Neural progenitor cell (in vitro differentiated cells): ENCODE data around the gene UBE2Q1. TPM values are rescaled to one million over a fixed set of nuclear protein-coding genes. Genes with fewer than 3 reads are reported as not detected.

Experiments
- DNase-seq: peaks from one replicate; pipeline ENCODE4 v3.0.0-alpha.2; 2016; ENCODE audit warnings: low spot score
- H2AFZ ChIP-seq: fragments of 200-600 bp; sonication (generic); replicated peaks from 2 replicates; pipeline ENCODE4 v1.6.1; 2016; ENCODE audit warnings: antibody characterized with exemption
- H3F3A ChIP-seq: fragments of 200-600 bp; sonication (generic); 2 replicates; pipeline ENCODE4 v1.6.1; 2016; ENCODE audit warnings: antibody characterized with exemption, low read depth
- H3K27ac ChIP-seq: fragments of 200-600 bp; sonication (generic); 2 replicates; pipeline ENCODE4 v1.5.1; 2016; ENCODE audit warnings: mild to moderate bottlenecking
- H3K27me3 ChIP-seq: fragments of 200-600 bp; sonication (generic); 2 replicates; pipeline ENCODE4 v1.6.1; 2016; ENCODE audit warnings: mild to moderate bottlenecking, moderate library complexity
- H3K36me3 ChIP-seq: fragments of 200-600 bp; sonication (generic); 2 replicates; pipeline ENCODE4 v1.5.1; 2016
- H3K4me1 ChIP-seq: fragments of 200-600 bp; sonication (generic); 2 replicates; pipeline ENCODE4 v1.6.1; 2016; ENCODE audit warnings: mixed run types
- H3K4me2 ChIP-seq: fragments of 200-600 bp; sonication (generic); 2 replicates; pipeline ENCODE4 v1.6.1; 2016
- H3K4me3 ChIP-seq: fragments of 200-600 bp; sonication (generic); 2 replicates; pipeline ENCODE4 v1.5.1; 2016
- H3K79me2 ChIP-seq: fragments of 200-600 bp; sonication (generic); 2 replicates; pipeline ENCODE4 v1.6.1; 2016; ENCODE audit warnings: low read depth
- H3K9ac ChIP-seq: fragments of 200-600 bp; sonication (generic); 2 replicates; pipeline ENCODE4 v1.6.1; 2016
- H3K9me3 ChIP-seq: fragments of 200-600 bp; sonication (generic); 2 replicates; pipeline ENCODE4 v1.5.1; 2016; ENCODE audit warnings: low read depth
- H4K20me1 ChIP-seq: fragments of 200-600 bp; sonication (generic); 2 replicates; pipeline ENCODE4 v1.6.1; 2016; ENCODE audit warnings: low read depth
- H3K27ac Mint-ChIP-seq: 3 replicates; pipeline ENCODE4 v1.8.0; 2021; ENCODE audit warnings: mixed read lengths
- H3K27me3 Mint-ChIP-seq: 2 replicates; pipeline ENCODE4 v1.8.0; 2022; ENCODE audit warnings: low read depth, mild to moderate bottlenecking, inconsistent platforms, moderate library complexity, mixed read lengths; ENCODE audit not compliant: insufficient read depth
- H3K36me3 Mint-ChIP-seq: 3 replicates; pipeline ENCODE4 v1.8.0; 2021; ENCODE audit warnings: mixed read lengths
- H3K4me1 Mint-ChIP-seq: 3 replicates; pipeline ENCODE4 v1.8.0; 2021; ENCODE audit warnings: mixed read lengths
- H3K4me3 Mint-ChIP-seq: 3 replicates; pipeline ENCODE4 v1.8.0; 2021; ENCODE audit warnings: mild to moderate bottlenecking, moderate library complexity, mixed read lengths
- H3K9me3 Mint-ChIP-seq: 3 replicates; pipeline ENCODE4 v1.8.0; 2020; ENCODE audit warnings: mixed read lengths
- EZH2 ChIP-seq: fragments of 200-600 bp; sonication (generic); IDR thresholded peaks from 2 replicates; pipeline ENCODE4 v1.6.1; 2017; ENCODE audit warnings: antibody characterized with exemption, mild to moderate bottlenecking, moderate library complexity
- EZH2phosphoT487 ChIP-seq: fragments of 200-600 bp; sonication (generic); IDR thresholded peaks from 2 replicates; pipeline ENCODE4 v1.6.1; 2017; ENCODE audit warnings: antibody characterized with exemption
- total RNA-seq: library from RNA; depleted of rRNA; stranded (reverse); fragments of >200 nt; gene quantifications from 2 replicates; pipeline ENCODE4 v1.2.3, GENCODE V29; 2015; ENCODE audit warnings: low replicate concordance
- TF ChIP-seq, protein P1 (sequence below): fragments of 200-600 bp; sonication (generic); IDR thresholded peaks from 2 replicates; pipeline ENCODE4 v1.5.1; 2017; ENCODE audit warnings: antibody characterized with exemption, mild to moderate bottlenecking

UBE2Q1 gene
- total RNA-seq, 1 donor from 2014 or later: 96.2 TPM

DNA sequence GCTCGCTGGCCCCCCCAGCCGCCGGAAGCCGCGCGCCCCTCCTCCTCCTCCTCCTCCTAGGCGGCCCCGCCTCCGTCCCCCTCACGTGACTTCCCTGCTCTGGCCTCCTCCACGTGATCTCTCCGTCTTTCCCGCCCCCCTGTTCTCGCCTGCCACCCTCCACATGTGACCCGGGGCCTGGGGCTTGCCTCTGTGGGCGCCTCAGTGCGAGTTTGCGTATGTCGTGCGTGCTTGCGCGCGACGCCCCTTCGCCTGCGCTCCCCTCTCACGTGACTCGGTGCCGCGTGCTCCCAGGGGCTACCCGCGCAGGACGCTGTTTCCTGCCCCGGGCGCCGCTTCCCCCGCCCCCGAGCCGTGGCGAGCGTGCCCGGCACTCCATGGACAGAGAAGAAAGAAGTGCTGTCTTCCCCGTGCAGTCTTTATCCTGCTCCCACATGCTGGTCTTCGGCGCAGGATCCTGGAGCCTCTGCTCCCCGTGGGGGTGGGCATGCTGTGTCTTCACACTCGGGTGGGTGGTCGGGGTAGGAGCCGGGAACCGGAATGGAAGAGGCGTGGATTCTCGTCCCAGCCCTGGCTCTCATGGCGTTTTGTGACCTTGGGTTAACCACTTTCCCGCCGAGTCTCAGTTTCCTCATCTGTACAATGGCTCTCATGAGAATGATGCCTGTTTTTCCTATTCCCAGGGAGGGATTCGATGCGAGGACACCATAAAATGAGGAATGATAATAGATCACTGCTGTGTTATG is 431 bp upstream of the UBE2Q1 start:
- Mint-ChIP-seq H3K27me3 (peaks cover 4% of the 10 kb centered on the region), H3K4me3 (peak overlapping the region; percentile 87), H3K9me3 (no peaks in the 10 kb centered on the region), H3K4me1 (peaks cover 42% of the 10 kb centered on the region), H3K27ac (peak overlapping the region; percentile 81), H3K36me3 (peaks cover 18% of the 10 kb centered on the region)
- Histone ChIP-seq H3K4me1 (peaks cover 14% of the 10 kb centered on the region), H3K79me2 (peaks cover 33% of the 10 kb centered on the region), H4K20me1 (peaks cover 32% of the 10 kb centered on the region), H3K9me3 (no peaks in the 10 kb centered on the region), H3K27ac (no peak overlapping the region), H3K36me3 (peaks cover 14% of the 10 kb centered on the region), H3K4me2 (peak overlapping the region; percentile 56), H3K27me3 (no peaks in the 10 kb centered on the region), H3F3A (peaks cover 12% of the 10 kb centered on the region), H3K9ac (no peak overlapping the region), H3K4me3 (peak overlapping the region; percentile 100), H2AFZ (peak overlapping the region; percentile 62)
- TF ChIP-seq EZH2: peak; percentile 41
- TF ChIP-seq, protein P1, sequence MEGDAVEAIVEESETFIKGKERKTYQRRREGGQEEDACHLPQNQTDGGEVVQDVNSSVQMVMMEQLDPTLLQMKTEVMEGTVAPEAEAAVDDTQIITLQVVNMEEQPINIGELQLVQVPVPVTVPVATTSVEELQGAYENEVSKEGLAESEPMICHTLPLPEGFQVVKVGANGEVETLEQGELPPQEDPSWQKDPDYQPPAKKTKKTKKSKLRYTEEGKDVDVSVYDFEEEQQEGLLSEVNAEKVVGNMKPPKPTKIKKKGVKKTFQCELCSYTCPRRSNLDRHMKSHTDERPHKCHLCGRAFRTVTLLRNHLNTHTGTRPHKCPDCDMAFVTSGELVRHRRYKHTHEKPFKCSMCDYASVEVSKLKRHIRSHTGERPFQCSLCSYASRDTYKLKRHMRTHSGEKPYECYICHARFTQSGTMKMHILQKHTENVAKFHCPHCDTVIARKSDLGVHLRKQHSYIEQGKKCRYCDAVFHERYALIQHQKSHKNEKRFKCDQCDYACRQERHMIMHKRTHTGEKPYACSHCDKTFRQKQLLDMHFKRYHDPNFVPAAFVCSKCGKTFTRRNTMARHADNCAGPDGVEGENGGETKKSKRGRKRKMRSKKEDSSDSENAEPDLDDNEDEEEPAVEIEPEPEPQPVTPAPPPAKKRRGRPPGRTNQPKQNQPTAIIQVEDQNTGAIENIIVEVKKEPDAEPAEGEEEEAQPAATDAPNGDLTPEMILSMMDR: no peak
- DNase-seq: peak; percentile 98

DNA sequence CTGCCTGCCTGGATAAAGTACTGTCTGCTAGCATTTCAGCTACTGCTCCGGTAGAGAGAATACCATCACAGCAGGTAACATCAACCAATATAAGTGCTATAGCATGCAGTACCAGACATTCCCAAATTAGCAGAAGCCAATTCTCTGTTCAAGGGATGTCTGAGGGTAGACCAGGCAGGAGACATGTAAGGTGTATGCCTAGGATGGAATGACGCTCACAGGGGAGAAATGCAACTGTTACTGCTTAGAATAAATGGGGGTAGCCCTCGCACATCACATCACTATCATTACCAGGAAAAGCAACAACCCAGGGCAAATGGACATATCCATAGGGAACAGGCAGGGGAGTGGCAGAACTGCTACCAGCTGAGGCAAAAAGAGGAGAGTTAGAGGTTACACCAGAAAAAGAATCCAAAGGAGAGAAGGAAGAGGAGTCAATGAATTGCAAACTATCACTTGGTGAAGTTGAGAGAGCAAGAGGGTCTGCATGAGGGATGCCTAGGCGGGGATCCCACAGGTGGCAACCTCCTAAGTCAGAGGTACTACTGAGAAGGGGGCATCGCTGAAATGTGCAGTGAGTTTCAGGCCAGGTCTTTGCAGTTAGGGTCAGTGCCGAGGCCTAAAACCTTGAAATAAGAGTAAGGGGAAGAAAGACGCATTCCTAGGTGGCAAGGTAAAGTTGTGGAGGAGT is 1.1 kb downstream of the UBE2Q1 start:
- H3K9ac ChIP-seq: peak overlapping the region; percentile 86
- peak overlapping the region; percentile 100 for H3K4me3 ChIP-seq
- H3K79me2 ChIP-seq: peaks cover 33% of the 10 kb centered on the region
- no peaks in the 10 kb centered on the region for H3K9me3 Mint-ChIP-seq
- H2AFZ ChIP-seq: no peak overlapping the region
- H3K4me3 Mint-ChIP-seq: peak overlapping the region; percentile 94
- peaks cover 42% of the 10 kb centered on the region for H3K4me1 Mint-ChIP-seq
- H3K4me1 ChIP-seq: peaks cover 14% of the 10 kb centered on the region
- H3K27ac Mint-ChIP-seq: peak overlapping the region; percentile 95
- H4K20me1 ChIP-seq: peaks cover 32% of the 10 kb centered on the region
- DNase-seq: no peak
- H3F3A ChIP-seq: peaks cover 12% of the 10 kb centered on the region
- peaks cover 4% of the 10 kb centered on the region for H3K27me3 Mint-ChIP-seq
- peaks cover 23% of the 10 kb centered on the region for H3K36me3 Mint-ChIP-seq
- peaks cover 16% of the 10 kb centered on the region for H3K36me3 ChIP-seq
- no peaks in the 10 kb centered on the region for H3K27me3 ChIP-seq
- H3K9me3 ChIP-seq: no peaks in the 10 kb centered on the region
- no peak for TF ChIP-seq EZH2phosphoT487
- no peak for TF ChIP-seq EZH2
- TF ChIP-seq, protein P1: no peak
- no peak overlapping the region for H3K27ac ChIP-seq
- H3K4me2 ChIP-seq: peak overlapping the region; percentile 100

DNA sequence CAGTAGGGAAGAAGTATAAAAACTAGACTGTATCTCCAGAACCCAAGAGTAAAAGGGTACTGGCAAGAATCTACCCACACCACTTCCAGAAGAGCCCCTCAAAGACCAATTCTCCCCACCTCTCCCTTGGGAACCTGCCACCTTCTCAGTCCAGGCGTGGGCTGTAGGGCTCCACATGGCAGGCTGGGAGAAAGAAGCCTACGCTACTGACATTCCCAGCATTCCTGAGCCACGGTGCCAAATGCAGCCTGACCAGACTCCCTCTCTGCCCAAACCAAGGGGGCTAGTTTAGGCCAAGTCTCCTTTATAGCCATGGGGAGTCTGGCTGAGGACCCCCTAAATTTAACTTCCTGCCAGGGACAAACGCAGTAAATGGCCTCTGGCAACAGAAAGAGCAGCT is 2.0 kb downstream of the UBE2Q1 start:
- TF ChIP-seq, protein P1: no peak
- TF ChIP-seq EZH2 (no peak), EZH2phosphoT487 (no peak)
- Mint-ChIP-seq H3K27ac (no peak overlapping the region), H3K4me3 (peak overlapping the region; percentile 94), H3K4me1 (peaks cover 38% of the 10 kb centered on the region), H3K36me3 (peaks cover 26% of the 10 kb centered on the region), H3K9me3 (no peaks in the 10 kb centered on the region), H3K27me3 (peaks cover 4% of the 10 kb centered on the region)
- H3K36me3 ChIP-seq: peaks cover 16% of the 10 kb centered on the region
- H4K20me1 ChIP-seq: peaks cover 32% of the 10 kb centered on the region
- peaks cover 33% of the 10 kb centered on the region for H3K79me2 ChIP-seq
- peaks cover 12% of the 10 kb centered on the region for H3F3A ChIP-seq
- peak overlapping the region; percentile 100 for H3K4me3 ChIP-seq
- H3K4me1 ChIP-seq: peaks cover 14% of the 10 kb centered on the region
- no peak overlapping the region for H2AFZ ChIP-seq
- no peaks in the 10 kb centered on the region for H3K9me3 ChIP-seq
- no peak overlapping the region for H3K27ac ChIP-seq
- no peaks in the 10 kb centered on the region for H3K27me3 ChIP-seq
- peak; percentile 66 for DNase-seq
- peak overlapping the region; percentile 100 for H3K4me2 ChIP-seq
- H3K9ac ChIP-seq: no peak overlapping the region
